IMR-90 (cell line): ENCODE measurements around the gene PLA2G4D. TPM values are rescaled to one million over a fixed set of nuclear protein-coding genes. Genes with fewer than 3 reads are reported as not detected.

ENCODE experiments used
- ATAC-seq: fragments of 200-7000 bp; cut with Tn5 transposase; 2 replicates; pipeline ENCODE4 v1.9.1; 2020; ENCODE audit warnings: low read depth, mild to moderate bottlenecking, moderate library complexity
- BruUV-seq: library from RNA; stranded (reverse); fragments of 400-500 nt; replicated peaks from 2 replicates; lab custom pipeline; 2021; lab: Mats Ljungman, UMichigan
- CTCF ChIA-PET: fragments of 300-600 bp; formaldehyde crosslinking; extraction: SDS; loops from one replicate; lab custom pipeline; 2021; ENCODE audit warnings: antibody characterized with exemption; lab: Yijun Ruan, JAX
- POLR2A ChIA-PET: fragments of 300-600 bp; sonication (Branson Sonifier 250); formaldehyde crosslinking; loops from one replicate; lab custom pipeline; 2022; ENCODE audit warnings: antibody characterized with exemption; ENCODE audit not compliant: unreplicated experiment; lab: Charles Lee
- DNase-seq: peaks from one replicate; pipeline ENCODE4 v3.0.0; 2013
- H2AFZ ChIP-seq: replicated peaks from 2 replicates; pipeline ENCODE3; 2013; ENCODE audit warnings: low read length, mild to moderate bottlenecking; ENCODE audit not compliant: poor library complexity
- H2AK5ac ChIP-seq: 2 replicates; pipeline ENCODE4 v1.6.1; 2013; ENCODE audit warnings: low read depth, low read length, inconsistent platforms
- H2AK9ac ChIP-seq: replicated peaks from 2 replicates; pipeline ENCODE3; 2013; ENCODE audit warnings: mild to moderate bottlenecking, low read depth, low read length, moderate library complexity; ENCODE audit not compliant: poor library complexity
- H2BK120ac ChIP-seq: 2 replicates; pipeline ENCODE4 v1.6.1; 2013; ENCODE audit warnings: low read depth, low read length, inconsistent platforms
- H2BK15ac ChIP-seq: 3 replicates; pipeline ENCODE4 v1.6.1; 2013; ENCODE audit warnings: low read depth, low read length, inconsistent platforms
- H2BK20ac ChIP-seq: 2 replicates; pipeline ENCODE4 v1.6.1; 2013; ENCODE audit warnings: low read depth, mild to moderate bottlenecking, inconsistent platforms, low read length, moderate library complexity
- H2BK5ac ChIP-seq: 2 replicates; pipeline ENCODE4 v1.6.1; 2013; ENCODE audit warnings: mild to moderate bottlenecking, low read depth, low read length, inconsistent platforms; ENCODE audit not compliant: poor library complexity, severe bottlenecking
- H3K14ac ChIP-seq: replicated peaks from 2 replicates; pipeline ENCODE4 v1.6.1; 2013; ENCODE audit warnings: low read depth, low read length, inconsistent platforms
- H3K18ac ChIP-seq: 2 replicates; pipeline ENCODE4 v1.6.1; 2013; ENCODE audit warnings: low read depth, low read length, control low read depth
- H3K23ac ChIP-seq: 2 replicates; pipeline ENCODE4 v1.6.1; 2013; ENCODE audit warnings: low read depth, low read length, inconsistent platforms
- H3K27ac ChIP-seq: 2 replicates; pipeline ENCODE4 v1.5.1; 2013; ENCODE audit warnings: mild to moderate bottlenecking, control low read depth, low read length; ENCODE audit not compliant: insufficient read depth
- H3K27me3 ChIP-seq: 2 replicates; pipeline ENCODE4 v1.6.1; 2013; ENCODE audit warnings: low read length; ENCODE audit not compliant: control insufficient read depth, insufficient read depth
- H3K36me3 ChIP-seq: 2 replicates; pipeline ENCODE4 v1.6.1; 2013; ENCODE audit warnings: low read length, mixed read lengths; ENCODE audit not compliant: control insufficient read depth, insufficient read depth
- H3K4ac ChIP-seq: 2 replicates; pipeline ENCODE4 v1.6.1; 2013; ENCODE audit warnings: low read depth, low read length, inconsistent platforms
- H3K4me1 ChIP-seq: 2 replicates; pipeline ENCODE4 v1.6.1; 2013; ENCODE audit warnings: low read length, mixed read lengths; ENCODE audit not compliant: control insufficient read depth, insufficient read depth
- H3K4me2 ChIP-seq: 2 replicates; pipeline ENCODE4 v1.6.1; 2013; ENCODE audit warnings: low read depth, mild to moderate bottlenecking, control low read depth, low read length, moderate library complexity
- H3K4me3 ChIP-seq: 2 replicates; pipeline ENCODE4 v1.5.1; 2013; ENCODE audit warnings: low read depth, mild to moderate bottlenecking, control low read depth, low read length, moderate library complexity; ENCODE audit not compliant: insufficient read depth
- H3K56ac ChIP-seq: 2 replicates; pipeline ENCODE4 v1.6.1; 2013; ENCODE audit warnings: low read length, inconsistent platforms; ENCODE audit not compliant: insufficient read depth; ENCODE audit errors: extremely low read depth
- H3K79me1 ChIP-seq, 2 experiments: 2 replicates each; pipeline ENCODE4 v1.6.1; 2013; ENCODE audit warnings: low read length in 2 of 2, inconsistent platforms in 1 of 2, low read depth in 1 of 2
- H3K9ac ChIP-seq: 2 replicates; pipeline ENCODE4 v1.6.1; 2013; ENCODE audit warnings: low read depth, low read length, control low read depth
- H3K9me1 ChIP-seq: 2 replicates; pipeline ENCODE4 v1.6.1; 2013; ENCODE audit warnings: low read length, inconsistent platforms; ENCODE audit not compliant: insufficient read depth
- H3K9me3 ChIP-seq: 2 replicates; pipeline ENCODE4 v1.6.1; 2013; ENCODE audit warnings: low read length; ENCODE audit not compliant: control insufficient read depth, insufficient read depth
- H4K20me1 ChIP-seq: 2 replicates; pipeline ENCODE4 v1.6.1; 2013; ENCODE audit warnings: low read length, inconsistent platforms; ENCODE audit not compliant: insufficient read depth
- H4K5ac ChIP-seq: 2 replicates; pipeline ENCODE4 v1.6.1; 2013; ENCODE audit warnings: mild to moderate bottlenecking, low read depth, low read length, control low read depth
- H4K8ac ChIP-seq, 2 experiments: 2 replicates each; pipeline ENCODE4 v1.6.1; 2013; ENCODE audit warnings: low read depth in 2 of 2, low read length in 2 of 2, control low read depth in 1 of 2, inconsistent platforms in 1 of 2
- H4K91ac ChIP-seq: 2 replicates; pipeline ENCODE4 v1.6.1; 2013; ENCODE audit warnings: low read depth, low read length, inconsistent platforms; ENCODE audit not compliant: insufficient read depth
- BHLHE40 ChIP-seq: fragments of 150-350 bp; IDR thresholded peaks from 2 replicates; pipeline ENCODE4 v1.6.1; 2016; ENCODE audit warnings: mild to moderate bottlenecking, low read depth, low read length
- CHD1 ChIP-seq: IDR thresholded peaks from 2 replicates; pipeline ENCODE4 v1.6.1; 2012; ENCODE audit warnings: low read depth, low read length, improper control_type of control experiment
- CTCF ChIP-seq: conservative IDR thresholded peaks from 2 replicates; pipeline ENCODE4 v1.5.1; 2012; ENCODE audit warnings: mild to moderate bottlenecking, low read depth, low read length, improper control_type of control experiment
- ELK1 ChIP-seq: fragments of 150-350 bp; IDR thresholded peaks from 2 replicates; pipeline ENCODE4 v1.6.1; 2016; ENCODE audit warnings: low read depth, mild to moderate bottlenecking, low read length, moderate library complexity, borderline replicate concordance
- FOS ChIP-seq: fragments of 150-350 bp; IDR thresholded peaks from 2 replicates; pipeline ENCODE4 v1.6.1; 2016; ENCODE audit warnings: low read depth, low read length
- MAFK ChIP-seq: IDR thresholded peaks from 2 replicates; pipeline ENCODE4 v1.6.1; 2012; ENCODE audit warnings: low read depth, low read length, improper control_type of control experiment
- MAZ ChIP-seq: IDR thresholded peaks from 2 replicates; pipeline ENCODE4 v1.6.1; 2012; ENCODE audit warnings: low read depth, mild to moderate bottlenecking, low read length, improper control_type of control experiment, moderate library complexity, borderline replicate concordance
- MXI1 ChIP-seq: IDR thresholded peaks from 2 replicates; pipeline ENCODE4 v1.6.1; 2012; ENCODE audit warnings: low read depth, mild to moderate bottlenecking, low read length, moderate library complexity, borderline replicate concordance
- NFE2L2 ChIP-seq: fragments of 150-350 bp; IDR thresholded peaks from 2 replicates; pipeline ENCODE4 v1.6.1; 2016; ENCODE audit warnings: low read depth, mild to moderate bottlenecking, low read length
- POLR2A ChIP-seq: IDR thresholded peaks from 2 replicates; pipeline ENCODE4 v1.6.1; 2012; ENCODE audit warnings: mild to moderate bottlenecking, low read depth, low read length
- RFX5 ChIP-seq: IDR thresholded peaks from 2 replicates; pipeline ENCODE4 v1.8.0; 2012; ENCODE audit warnings: low read depth, mild to moderate bottlenecking, low read length, moderate library complexity
- WGBS, 2 experiments: methylation state at CpG; one replicate each; pipeline versions ENCODE4 v1.1.5 to v1.1.7; 2013; ENCODE audit warnings: missing lambda C conversion rate in 2 of 2; ENCODE audit not compliant: insufficient read length in 1 of 2; ENCODE audit errors: extremely low coverage in 2 of 2; 5-methylcytosine and 5-hydroxymethylcytosine counted together
- dilution Hi-C: fragments of 300-500 bp; cut with HindIII; formaldehyde crosslinking; loops from one replicate; pipeline ENCODE4 v1.14.3; 2018; ENCODE audit warnings: low sequenced_read_pairs; ENCODE audit not compliant: unreplicated experiment
- in situ Hi-C: fragments of 300-500 bp; cut with MboI; formaldehyde crosslinking; loops from 3 replicates; pipeline ENCODE4 v1.14.3; 2019; ENCODE audit warnings: low sequenced_read_pairs, inconsistent platforms, mixed read lengths
- intact Hi-C: fragments of 100-400 bp; cut with micrococcal nuclease; formaldehyde crosslinking; loops from 2 replicates; pipeline ENCODE4 v1.10.0; 2022
- polyA plus RNA-seq, 3 experiments: library from polyadenylated mRNA; depleted of rRNA; stranded (reverse); fragments of >200 nt; gene quantifications; 2 replicates each; pipeline ENCODE4 v1.2.3, GENCODE V29; 2012; ENCODE audit warnings: low replicate concordance in 1 of 3
- total RNA-seq: library from RNA; depleted of rRNA; stranded (reverse); fragments of >200 nt; gene quantifications from 2 replicates; pipeline ENCODE4 v1.2.3, GENCODE V29; 2012
- TF ChIP-seq, protein P1 (sequence below): fragments of 150-350 bp; IDR thresholded peaks from 2 replicates; pipeline ENCODE4 v1.6.1; 2017; ENCODE audit warnings: mild to moderate bottlenecking, antibody characterized with exemption, low read length, low read depth

PLA2G4D gene
- total and polyA plus RNA-seq, 2 of the 4 experiments (the other 2 are of a cell fraction) = not detected

GRCh38 chr15:42063122-42063848, 31.1 kb downstream of the PLA2G4D start (continued):
- TF ChIP-seq BHLHE40 = no peak

GRCh38 chr15:42062284-42062806, 32.0 kb downstream of the PLA2G4D start:
- no peak overlapping the region for H3K9ac ChIP-seq
- no TSS peak for BruUV-seq
- peaks cover 47% of the 10 kb centered on the region for H3K27me3 ChIP-seq
- DNase-seq (no peak), ATAC-seq (no peak)
- H2BK15ac ChIP-seq = no peak overlapping the region
- H3K27ac ChIP-seq = no peak overlapping the region
- H2BK120ac ChIP-seq = no peak overlapping the region
- no peak overlapping the region for H3K4me2 ChIP-seq
- no peaks in the 10 kb centered on the region; the same call in 1 of the 2 replicates for H3K9me1 ChIP-seq
- no peak overlapping the region for H3K23ac ChIP-seq
- no peak overlapping the region for H3K14ac ChIP-seq
- H3K18ac ChIP-seq = no peak overlapping the region
- 0 out of 2 replicates have a peak, but pooled peaks cover 1% of the 10 kb centered on the region for H4K20me1 ChIP-seq
- POLR2A ChIA-PET = no interaction called here
- no peak overlapping the region for H2BK20ac ChIP-seq
- CTCF ChIA-PET = interaction anchor here (0.7 kb wide), 1 partner anchor 72 kb away, joined by 3 read pairs; no protein-coding TSS in a partner anchor
- no peaks in the 10 kb centered on the region for H3K79me1 ChIP-seq
- no peaks in the 10 kb centered on the region for H3K9me3 ChIP-seq
- no peak overlapping the region for H3K56ac ChIP-seq
- H3K4me3 ChIP-seq = no peak overlapping the region
- no peak overlapping the region for H2AK9ac ChIP-seq
- no peak overlapping the region for H2BK5ac ChIP-seq
- intact Hi-C loops (no loop called here), dilution Hi-C loops (no loop called here), in situ Hi-C loops (no loop called here)
- H2AK5ac ChIP-seq = no peak overlapping the region
- 86% methylated on average over 4 of the region's 9 CpGs; no CpG with 5 or more reads in 1 of the 2 experiments for WGBS, 2 experiments
- no peak overlapping the region for H4K8ac ChIP-seq
- H3K4ac ChIP-seq = no peak overlapping the region
- no peak overlapping the region for H4K5ac ChIP-seq
- no peak overlapping the region for H4K91ac ChIP-seq
- H3K36me3 ChIP-seq = no peaks in the 10 kb centered on the region
- no peak overlapping the region for H2AFZ ChIP-seq
- H3K4me1 ChIP-seq = 0 out of 2 replicates have a peak, but pooled peaks cover 2% of the 10 kb centered on the region
- no peak for TF ChIP-seq FOS
- TF ChIP-seq MXI1 = no peak
- no peak for TF ChIP-seq CTCF
- no peak for TF ChIP-seq NFE2L2
- TF ChIP-seq, protein P1, sequence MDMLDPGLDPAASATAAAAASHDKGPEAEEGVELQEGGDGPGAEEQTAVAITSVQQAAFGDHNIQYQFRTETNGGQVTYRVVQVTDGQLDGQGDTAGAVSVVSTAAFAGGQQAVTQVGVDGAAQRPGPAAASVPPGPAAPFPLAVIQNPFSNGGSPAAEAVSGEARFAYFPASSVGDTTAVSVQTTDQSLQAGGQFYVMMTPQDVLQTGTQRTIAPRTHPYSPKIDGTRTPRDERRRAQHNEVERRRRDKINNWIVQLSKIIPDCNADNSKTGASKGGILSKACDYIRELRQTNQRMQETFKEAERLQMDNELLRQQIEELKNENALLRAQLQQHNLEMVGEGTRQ = no peak
- TF ChIP-seq CHD1 = no peak
- TF ChIP-seq ELK1 = no peak
- no peak for TF ChIP-seq MAZ
- no peak for TF ChIP-seq POLR2A
- no peak for TF ChIP-seq RFX5
- TF ChIP-seq MAFK = no peak
